Stimulated activated naive CD4-positive, alpha-beta T cell treated with Interleukin-2 at 50 U/mL for 16 hours (primary cell): Measurements from ENCODE around the gene ZNF888.
"Not testable (repeated sequence)": the region's sequence is repeated elsewhere in the genome, so short reads cannot be mapped to it uniquely, and the experiment has no call there.

Experiments
- DNase-seq: peaks from one replicate; lab custom pipeline; 2025; lab: John Stamatoyannopoulos, UW

ZNF888 gene

DNA sequence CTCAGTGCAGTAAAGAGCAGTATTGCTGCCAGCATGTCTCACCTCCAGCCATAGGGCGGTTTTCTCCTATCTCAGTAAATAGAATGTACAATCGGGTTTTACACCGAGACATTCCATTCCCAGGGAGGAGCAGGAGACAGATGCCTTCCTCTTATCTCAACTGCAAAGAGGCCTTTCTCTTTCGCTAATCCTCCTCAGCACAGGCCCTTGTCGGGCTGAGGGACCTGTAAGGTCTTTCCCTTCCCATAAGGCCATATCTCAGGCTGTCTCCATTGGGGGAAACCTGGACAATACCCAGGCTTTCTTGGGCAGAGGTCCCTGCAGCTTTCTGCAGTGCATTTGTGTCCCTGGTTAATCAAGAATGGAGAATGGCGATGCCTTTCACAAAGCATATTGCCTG, 50.2 kb downstream of the ZNF888 start:
- not testable (repeated sequence) for DNase-seq

DNA sequence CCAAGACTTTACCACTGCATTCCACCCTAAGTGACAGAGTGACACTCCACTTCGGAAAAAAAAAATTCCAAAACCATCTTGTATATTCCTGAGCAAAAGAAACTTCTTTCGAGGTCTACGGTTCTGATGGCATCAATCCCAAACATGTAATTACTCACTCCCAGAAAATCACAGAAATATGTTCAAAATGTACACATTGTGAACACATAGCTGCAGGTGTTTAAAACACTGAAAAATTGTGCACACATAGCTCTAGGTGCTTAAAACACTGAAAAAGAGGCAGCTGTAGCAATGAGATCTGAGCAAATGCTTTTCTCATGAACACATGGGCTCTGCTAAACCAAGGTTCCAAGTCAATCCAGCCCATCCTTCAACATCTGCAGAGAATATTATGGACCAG, 51.8 kb downstream of the ZNF888 start:
- DNase-seq: no peak

DNA sequence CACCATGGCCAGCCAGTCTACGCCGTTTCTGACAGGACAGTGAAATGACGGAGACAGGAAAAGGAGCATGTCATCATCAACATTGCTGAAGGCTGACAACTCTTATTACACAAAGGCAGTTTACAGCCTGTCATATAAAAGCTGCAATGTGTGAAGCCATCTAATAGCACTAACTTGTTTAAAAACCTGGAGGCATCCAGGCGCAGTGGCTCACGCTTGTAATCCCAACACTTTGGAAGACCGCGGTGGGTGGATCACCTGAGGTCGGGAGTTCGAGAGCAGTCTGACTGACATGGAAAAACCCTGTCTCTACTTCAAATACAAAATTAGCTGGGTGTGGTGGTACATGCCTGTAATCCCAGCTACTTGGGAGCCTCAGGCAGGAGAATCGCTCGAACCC, 55.2 kb downstream of the ZNF888 start:
- not testable (repeated sequence) for DNase-seq

DNA sequence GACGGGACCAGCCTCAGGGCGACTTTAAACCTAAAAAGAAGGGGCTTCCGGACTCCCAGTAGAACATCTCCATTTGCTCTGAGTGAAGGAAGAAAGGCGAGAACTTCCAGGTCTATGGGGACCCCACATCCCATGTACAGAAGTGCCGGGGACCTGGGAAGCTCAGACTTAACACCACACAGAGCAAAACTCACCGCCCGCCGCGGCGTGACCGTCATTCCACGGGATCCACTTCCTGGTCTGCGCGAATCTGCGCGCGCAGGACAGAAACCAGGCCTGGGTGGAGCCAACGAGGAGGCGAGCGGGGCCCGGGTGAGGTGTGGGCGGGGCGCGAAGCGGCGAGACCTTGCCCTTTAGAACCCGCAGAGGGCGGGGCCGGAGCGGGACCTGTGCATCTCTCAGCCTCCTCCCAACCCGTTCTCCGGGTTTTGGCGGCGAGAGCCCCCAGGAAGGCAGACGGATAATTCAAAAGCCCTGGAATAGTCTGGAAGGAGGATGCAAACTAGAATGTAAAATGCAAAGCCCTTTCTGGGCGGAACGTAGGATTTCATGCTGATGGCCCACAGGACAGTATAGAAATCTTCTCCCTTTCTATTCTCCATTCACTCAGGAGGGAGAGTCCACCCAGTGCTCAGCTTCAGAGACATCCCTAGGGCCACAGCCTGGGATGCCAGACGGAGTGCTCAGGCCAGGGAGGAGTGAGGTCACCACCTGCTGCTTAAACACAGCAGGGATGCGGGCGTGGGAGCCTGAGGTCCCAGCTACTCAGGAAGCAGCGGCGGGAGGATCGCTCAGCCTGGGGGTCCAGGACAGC, 65.6 kb downstream of the ZNF888 start, which contains the start of gene ZNF468:
ZNF468 (minus strand) TSS at position 242 of the 814 bp plus-strand sequence. CDS start 3,347 bp downstream, outside the sequence.
- peak; percentile 57 for DNase-seq

DNA sequence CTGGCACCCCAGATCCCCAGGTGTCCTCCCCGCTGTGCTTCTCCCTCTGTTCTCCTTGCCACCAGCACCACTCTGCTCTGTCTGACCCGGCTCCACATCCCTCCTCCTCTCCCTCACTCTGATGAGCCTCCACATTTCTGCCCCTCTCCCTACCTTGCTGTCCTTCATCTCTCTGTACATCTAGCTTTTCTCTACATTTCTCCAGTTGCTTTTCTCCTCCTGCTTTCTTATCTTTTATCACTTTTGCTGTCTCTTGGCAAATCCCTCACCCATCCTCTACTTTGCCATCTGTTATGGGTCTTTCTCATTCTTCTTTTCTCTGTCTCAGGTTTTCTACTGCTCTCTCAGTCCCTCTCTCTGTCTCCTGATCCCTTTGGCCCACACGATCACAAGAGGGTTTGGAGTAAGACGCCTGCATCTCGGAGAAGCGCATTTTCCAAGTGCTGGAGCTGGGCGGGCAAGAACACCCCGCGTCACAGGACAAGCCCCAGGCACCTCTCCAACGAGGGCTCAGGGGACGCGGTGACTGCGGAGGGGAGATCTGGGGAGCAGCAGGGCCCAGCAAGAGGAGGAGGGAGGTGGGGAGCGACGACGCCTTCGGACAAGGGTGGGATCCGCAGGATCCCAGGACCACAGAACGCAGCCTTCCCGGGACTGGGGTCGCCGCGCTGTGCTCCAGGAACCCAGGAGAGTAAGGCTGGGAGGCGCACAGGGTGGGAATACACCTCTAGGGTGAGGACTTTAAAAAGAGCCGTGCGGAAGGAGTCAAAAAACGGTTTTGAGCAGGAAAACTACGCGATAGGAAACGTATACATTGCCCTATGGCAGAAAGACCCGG, 66.5 kb downstream of the ZNF888 start:
- DNase-seq: not testable (repeated sequence)
